Colon (tissue), 2 donors: ENCODE results near the gene COLGALT1.

Source experiments
- FAIRE-seq: peaks from 2 replicates; lab custom pipeline; 2012; peaks lifted over from hg19 to GRCh38; lab: Jason Lieb, UNC
- donor health status: control.
- donor health status: control.

The COLGALT1 gene

DNA sequence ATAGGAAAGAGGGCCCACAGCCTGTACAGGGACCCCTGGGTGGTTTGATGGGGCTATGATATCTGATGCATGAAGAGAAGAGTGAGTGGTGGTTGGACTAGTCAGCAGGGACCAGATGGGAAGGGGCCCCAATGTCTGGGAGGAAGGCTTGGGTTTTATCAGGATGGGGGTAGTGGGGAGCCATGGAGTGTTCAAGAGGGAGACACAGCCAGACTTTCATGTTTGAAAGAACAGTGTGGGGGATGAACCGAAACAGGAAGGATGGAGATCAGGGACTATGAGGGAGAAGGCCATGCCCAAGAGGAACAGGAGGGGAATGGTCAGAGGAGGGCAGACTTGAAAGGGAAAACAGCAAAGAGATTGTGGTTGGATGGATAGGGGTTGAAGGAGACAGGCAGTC lies 69.6 kb downstream of the COLGALT1 start:
- FAIRE-seq = no peak

DNA sequence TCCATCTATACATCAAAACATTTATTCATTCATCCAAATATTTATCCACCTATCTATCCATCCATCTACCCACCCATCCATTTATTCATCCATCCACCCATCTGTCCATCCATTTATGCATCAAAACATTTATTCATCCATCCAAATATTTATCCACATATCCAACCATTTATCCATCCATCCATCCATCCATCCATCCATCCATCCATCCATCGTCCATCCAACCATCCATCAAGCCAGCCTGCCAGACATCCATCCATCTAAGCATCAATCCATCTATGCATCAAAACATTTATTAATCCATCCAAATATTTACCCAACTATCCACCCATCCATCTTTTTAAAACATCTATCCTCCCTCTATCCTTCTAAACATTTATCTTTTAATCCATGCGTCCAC lies 70.5 kb downstream of the COLGALT1 start:
- FAIRE-seq = no peak

DNA sequence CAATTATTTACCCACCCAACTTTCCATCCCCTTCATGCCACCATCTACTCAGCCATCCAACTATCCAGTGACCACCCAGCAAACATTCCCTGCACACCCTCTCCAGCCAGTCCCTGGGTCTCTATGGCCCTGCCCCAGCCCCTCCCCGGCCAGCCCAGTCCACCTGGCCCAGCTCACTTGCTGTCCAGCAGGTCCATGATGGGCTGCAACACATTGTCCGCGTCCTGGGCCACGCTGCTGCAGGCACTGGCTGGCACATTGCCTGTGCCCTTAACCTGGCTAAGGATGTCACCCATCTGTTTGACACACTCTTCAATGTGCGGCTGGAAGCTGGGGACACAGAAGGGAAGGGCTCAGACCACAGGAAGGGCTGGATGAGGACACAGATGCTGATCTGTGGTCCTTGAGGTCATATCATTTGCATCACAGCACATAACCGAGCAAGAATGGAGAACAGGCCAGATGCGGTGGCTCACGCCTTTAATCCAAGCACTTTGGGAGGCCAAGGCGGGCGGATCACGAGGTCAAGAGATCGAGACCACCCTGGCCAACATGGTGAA lies 71.1 kb downstream of the COLGALT1 start:
- no peak for FAIRE-seq

DNA sequence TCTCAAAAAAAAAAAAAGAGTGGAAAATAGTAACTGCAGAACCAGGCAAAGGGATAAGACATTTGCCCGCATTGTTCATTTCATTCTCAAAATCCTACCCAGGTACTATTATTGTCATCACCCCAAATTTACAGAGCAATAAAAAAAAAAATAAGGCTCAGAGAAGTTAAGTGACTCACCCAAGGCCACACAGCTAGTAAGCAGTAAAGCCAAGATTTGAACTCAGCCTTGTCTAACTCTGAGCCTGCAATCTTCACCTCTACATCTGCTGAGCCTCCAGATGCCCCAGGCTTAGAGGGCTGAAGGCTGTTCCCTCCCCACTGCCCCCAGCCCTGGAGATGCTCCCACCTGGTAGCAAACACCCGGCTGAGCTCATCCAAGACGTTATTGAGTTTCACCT lies 71.7 kb downstream of the COLGALT1 start:
- no peak for FAIRE-seq

DNA sequence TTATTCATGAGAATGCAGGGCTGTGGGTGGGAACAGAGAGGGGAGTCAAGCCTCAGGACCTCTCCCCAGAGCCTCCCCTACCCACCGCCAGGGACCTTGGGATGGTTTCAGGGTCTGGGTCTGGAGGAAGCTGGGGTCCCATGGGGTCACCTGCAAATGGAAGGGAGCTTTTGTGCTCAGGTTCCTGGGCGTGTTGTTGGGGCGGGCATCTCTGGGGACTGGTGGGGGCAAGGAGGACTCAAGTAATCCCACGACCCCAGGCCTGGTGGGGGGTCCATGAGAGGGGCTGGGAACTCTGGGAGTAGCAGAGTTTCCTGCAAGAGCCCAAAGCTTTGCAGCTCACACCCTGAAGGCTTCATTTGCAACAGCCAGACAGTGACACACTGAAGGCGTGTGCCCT lies 72.5 kb downstream of the COLGALT1 start:
- FAIRE-seq = no peak

DNA sequence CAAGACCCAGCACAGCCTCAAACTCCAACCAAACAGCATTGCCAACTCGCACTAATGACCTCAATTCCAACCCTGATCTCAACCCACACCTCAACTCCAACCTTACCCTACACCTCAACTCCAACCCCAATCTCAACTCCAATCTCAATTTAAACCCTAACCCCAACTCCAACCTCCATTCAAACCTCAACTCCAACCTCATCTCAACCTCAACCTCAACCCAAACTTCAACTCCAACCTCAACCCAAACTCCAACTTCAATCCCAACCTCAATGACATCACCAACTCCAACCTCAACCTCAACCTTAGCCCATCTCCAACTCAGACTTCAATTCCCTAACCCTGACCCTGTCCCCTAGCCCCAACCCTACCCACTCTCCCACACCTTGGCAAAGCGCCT lies 74.3 kb downstream of the COLGALT1 start:
- FAIRE-seq = no peak

DNA sequence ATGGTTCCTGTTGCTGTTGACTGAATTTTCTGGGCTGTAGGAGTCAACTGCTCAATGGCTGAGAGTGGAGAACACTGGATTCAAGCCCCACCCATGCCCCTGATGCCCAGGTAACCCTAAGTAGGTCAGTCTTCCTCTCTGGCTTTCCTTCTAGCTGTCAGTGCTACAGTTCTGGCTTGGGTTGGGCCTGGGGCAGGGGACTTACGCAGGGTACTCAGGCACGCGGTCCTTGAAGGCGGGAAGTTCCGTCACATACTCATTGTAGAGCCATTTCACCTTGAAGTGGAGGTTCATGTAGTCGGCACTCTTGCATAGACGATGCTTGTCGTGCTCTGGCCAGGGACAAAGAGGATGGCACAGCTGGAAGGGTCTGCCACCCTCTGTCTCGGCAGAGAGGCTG lies 77.1 kb downstream of the COLGALT1 start:
- FAIRE-seq = no peak
